ENCODE measurements around the gene P2RY6.
A peak's percentile ranks its signal among the peaks of the same experiment; 100 is the strongest.

The P2RY6 gene

DNA sequence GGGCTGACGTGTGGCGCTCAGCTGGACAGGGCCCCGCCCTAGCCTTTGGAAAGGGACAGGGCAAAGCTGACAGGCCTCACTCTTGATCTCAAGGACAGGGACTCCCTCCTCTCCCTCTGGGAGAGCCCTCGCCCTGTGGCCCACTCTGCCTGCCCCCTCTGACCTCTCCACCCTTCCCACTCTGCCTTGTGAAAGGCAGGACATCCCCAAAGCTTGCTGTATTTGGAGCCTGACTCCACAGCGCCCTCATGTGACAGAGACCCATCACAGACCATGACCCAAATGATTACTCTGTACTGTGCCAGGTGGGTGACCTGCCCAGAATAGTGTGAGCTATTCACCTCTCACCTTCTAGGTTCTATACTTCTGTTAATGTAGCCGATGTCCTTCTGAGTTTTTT is 35.3 kb upstream of the P2RY6 start:
- DNase-seq (ENCODE audit: low read depth in 2 of 3, low spot score in 1 of 3) = peak; percentile 18 to 48 (median 23)

DNA sequence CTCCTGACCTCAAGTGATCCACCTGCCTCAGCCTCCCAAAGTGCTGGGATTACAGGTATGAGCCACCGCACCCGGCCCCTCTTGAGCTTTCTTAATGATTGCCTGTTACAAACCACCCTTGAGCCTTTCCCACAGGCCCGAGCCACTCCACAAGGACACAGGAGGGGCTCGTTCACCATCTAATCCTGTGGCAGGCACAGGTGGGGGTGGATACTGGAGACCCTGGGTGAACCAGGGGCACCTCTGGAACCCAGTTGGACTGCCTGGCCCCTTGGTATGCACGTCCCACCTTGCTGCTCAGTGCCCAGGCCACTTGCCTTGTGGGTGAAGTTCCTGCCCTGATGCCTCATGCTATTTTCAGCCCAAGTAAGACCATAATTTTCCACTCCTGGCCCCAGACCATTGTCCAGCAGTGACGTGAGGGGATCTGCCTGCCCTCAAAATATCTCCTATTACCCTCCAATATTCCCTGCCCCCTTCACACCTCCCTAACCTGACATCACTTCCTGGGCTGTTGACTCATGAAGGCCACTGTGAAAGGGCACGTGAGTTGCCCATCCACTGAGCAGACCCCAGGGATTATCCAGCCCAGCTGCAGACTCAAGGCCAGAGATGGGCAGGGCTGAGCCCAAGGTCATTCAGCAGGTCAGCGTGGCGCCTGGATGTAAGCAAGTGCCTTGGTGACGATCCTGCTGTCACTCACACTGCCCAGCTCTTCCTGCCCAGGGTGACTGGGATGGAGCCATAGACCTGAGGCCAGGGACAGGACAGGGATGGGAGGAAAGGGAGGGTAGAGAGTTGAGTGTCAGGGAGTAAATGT is 34.5 kb upstream of the P2RY6 start:
- DNase-seq (ENCODE audit: low read depth in 2 of 3, low spot score in 1 of 3) = no peak

DNA sequence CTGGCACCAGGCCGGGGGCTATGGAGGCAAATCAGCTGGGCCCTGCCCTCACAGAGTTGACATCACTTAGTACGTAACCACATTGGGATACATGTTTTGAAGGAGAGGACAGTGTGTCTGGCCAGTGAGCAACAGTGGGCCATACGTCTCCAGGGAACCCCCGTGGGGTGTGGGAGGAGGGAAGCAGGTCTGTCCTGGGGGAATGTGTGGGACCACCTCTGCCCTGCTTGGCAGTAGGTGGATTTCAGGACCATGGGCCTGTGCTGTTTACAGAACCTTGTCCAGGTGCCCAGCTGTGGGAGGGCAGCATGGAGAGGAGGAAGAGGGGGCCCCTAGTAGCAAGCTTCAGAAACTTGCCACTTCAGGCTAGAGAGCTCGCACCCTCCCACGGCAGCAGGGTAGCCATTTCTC is 33.0 kb upstream of the P2RY6 start:
- DNase-seq (ENCODE audit: low read depth in 2 of 3, low spot score in 1 of 3) = no peak

DNA sequence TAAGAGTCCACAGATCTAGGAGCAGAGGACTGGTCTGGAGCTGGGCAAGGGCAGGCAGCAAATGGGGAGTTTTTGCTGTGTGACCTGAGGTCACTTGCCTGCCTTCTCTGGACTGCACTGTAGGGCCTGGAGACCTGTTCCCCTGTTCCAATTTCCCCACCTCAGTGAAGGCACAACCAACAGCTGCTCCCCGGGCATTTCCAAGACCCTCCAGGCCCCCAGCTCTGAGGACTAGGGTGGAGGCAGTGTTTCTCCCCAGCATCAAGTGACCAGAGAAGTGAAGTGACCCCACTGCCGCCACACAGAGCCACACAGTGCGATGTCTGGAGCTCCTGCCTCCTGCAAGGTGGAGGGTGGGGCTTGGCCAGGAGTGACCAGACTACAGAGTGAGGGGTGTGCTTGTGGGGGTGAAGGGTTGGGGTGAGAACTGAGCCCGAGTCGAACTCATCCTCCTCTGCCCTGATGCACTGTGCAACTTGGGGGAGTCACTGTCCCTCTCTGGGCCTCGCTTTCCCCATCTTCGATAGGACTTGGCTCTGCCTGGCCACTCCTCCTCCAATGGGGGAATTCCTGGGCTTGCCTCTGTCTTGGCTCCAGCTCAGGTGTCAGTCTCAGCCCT is 32.5 kb upstream of the P2RY6 start:
- no peak for DNase-seq (ENCODE audit: low read depth in 2 of 3, low spot score in 1 of 3)

DNA sequence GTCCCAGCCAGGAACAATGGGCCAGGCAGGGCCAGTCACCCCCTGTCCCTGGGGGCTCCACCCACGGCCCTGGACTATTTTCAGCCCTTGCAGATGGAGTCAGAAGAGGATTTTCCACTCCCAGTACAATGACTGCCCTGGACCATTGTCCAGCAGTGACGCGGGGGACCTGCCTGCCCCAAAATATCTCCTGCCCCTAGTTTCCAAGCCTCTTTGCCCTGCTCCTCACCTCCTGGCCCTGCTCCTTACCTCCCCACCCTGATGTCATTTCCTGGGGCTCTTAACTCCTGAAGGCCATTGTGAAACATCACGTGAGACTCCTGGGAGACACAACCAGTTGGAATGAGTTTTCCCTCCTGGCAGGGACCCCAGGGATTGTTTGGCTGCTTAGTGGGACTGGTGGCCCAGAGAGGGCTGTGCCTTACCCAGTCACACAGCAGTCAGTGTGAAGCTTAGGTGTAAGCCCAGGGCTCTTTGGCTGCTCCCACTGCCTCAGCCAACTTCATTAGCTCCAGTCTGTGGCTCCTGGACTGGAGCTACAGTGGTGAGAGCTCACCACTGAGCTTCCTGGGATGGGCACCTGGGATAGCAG is 31.9 kb upstream of the P2RY6 start:
- DNase-seq (ENCODE audit: low read depth in 2 of 3, low spot score in 1 of 3) = no peak

DNA sequence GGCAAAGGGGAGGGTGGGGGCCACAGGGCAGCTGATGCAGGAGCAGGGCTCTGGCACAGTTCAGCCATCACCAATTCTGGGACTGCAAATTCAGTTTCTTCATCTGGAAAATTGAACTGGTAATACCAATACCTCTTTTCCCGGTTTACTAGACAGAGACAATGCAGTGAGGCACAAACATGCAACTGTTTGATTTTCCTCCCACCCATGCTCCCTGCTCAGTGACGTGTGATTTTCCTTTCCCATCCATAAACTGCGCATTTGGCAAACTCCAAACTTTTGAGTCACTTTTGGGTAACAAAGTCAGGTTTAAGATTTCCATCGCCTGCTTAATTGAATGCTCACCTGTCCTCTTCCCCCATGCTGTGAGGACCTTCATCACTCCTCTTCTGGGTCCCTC is 30.8 kb upstream of the P2RY6 start:
- DNase-seq (ENCODE audit: low read depth in 2 of 3, low spot score in 1 of 3) = no peak

DNA sequence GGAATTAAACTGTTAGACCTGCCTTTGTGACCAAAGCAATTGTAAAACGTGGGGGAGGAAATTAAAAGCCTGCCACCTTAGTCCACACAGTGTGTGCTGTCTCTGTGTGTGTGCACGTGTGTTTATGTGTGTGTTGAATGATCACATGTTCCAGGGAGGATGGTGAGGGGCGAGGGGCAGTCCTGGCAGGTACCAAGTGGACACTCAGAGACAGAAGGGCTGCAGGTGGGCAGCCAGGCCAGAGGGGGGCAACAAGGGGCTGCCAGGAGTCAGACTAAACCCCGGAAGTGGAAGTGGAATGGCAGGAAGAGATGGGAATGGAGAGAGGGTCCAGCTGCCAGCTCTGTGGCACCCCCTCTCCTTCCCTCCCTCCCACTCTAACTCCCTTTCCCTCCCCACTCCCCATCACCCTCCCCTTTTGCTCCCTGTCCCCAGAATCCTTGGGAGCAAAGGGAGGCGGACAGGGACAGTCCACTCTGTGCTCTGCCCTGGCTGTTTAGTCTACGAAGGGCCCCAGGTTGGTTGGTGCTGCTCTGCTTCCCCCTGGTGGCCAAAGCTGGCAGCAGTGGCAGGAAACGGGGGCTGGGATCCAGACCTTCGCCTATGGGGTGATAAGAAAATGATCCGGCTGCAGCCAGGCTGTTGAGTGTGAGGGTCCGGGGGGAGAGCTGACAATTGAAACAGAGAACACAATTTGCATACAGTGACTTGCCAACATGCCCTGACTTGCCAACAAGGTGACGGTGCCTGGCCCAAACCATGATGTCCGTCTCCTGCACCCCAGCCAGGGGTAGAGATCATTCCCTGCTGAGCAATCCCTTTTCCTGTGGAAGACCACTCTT is 29.7 kb upstream of the P2RY6 start:
- peak; percentile 48 to 86 (median 62) for DNase-seq (ENCODE audit: low read depth in 2 of 3, low spot score in 1 of 3)

DNA sequence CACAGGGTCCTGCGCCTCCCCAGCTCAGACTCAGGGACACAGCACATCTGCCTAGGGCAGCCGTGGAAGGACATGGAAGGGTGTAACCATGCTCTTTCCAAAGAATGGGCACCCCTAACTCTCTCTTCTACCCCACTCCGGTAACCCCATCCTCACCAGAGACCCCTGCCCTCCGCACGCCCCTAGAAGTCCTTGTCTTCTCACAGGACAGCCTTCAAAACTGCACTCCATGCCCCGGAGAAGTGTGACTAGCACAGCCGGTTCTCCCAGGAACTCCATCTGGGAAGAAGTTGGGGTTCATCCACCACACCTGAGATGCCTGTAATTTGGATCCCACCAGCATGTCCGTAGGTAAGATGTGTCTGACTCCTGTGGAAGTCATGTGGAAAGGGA is 29.0 kb upstream of the P2RY6 start:
- no peak for DNase-seq (ENCODE audit: low read depth in 2 of 3, low spot score in 1 of 3)

DNA sequence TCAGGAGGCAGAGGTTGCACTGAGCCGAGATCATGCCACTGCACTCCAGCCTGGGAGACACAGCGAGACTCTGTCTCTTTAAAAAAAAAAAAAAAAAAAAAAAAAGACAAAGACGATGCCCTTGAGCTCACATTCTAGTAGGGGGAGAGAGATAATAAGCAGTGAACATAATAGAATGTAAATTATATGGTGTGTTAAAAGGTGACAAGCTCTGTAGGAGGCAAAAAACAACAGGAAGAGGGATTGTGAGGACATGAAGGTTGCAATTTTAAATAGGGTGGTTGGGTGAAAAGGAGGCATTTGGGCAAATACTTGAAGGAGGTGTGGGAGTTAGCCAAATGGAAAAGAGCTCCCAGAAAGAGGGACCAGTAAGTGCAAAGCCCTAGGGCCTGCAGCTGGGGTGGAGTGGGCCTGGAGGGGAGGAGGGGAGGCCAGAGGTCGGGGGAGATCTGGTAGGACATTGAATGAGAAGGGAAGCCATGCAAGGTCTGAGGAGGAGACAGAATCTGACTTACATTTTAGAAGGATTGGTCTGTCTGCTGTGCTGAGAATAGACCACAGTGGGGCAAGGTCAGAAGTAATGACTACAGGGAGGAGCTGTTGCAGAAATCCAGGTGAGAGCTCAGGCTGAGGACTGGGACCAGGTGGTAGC is 27.4 kb upstream of the P2RY6 start:
- no peak for DNase-seq (ENCODE audit: low read depth in 2 of 3, low spot score in 1 of 3)

DNA sequence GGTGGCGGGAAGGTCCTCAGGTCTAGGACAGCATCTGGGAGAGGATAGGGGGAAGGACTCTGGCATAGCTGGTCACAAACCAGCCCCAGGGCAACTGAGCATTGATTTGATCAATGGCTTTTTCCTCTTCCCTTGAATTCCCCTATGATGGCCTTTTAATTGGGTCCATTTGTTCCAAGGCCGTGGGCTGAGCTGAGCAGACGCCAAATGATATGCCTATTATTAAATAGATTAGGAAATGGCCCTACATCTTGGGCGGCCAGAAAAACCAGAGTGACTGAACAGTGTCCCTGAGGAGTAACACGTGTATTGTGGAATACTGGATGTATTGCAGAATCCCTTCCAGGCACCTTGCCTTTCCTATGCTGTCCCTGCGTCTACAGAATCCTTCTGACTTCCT is 26.7 kb upstream of the P2RY6 start:
- no peak for DNase-seq (ENCODE audit: low read depth in 2 of 3, low spot score in 1 of 3)

DNA sequence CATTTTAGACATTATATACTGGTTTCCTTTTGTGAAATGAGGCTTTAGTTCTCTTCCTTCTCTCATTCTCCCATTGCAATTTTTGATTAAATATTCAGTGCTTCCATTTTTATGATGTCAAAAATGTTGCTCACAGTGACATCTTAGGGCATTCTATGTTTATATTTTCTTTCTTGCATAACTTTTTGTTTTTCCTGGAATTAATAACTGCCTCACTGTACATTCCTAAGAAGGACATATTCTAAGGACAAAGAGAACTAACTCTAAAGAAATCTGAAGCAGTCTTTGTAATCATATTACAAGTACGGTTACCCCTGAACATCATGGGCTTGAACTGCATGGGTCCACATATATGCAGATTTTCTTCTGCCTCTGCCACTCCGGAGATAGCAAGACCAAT is 25.8 kb upstream of the P2RY6 start:
- no peak for DNase-seq (ENCODE audit: low read depth in 2 of 3, low spot score in 1 of 3)

DNA sequence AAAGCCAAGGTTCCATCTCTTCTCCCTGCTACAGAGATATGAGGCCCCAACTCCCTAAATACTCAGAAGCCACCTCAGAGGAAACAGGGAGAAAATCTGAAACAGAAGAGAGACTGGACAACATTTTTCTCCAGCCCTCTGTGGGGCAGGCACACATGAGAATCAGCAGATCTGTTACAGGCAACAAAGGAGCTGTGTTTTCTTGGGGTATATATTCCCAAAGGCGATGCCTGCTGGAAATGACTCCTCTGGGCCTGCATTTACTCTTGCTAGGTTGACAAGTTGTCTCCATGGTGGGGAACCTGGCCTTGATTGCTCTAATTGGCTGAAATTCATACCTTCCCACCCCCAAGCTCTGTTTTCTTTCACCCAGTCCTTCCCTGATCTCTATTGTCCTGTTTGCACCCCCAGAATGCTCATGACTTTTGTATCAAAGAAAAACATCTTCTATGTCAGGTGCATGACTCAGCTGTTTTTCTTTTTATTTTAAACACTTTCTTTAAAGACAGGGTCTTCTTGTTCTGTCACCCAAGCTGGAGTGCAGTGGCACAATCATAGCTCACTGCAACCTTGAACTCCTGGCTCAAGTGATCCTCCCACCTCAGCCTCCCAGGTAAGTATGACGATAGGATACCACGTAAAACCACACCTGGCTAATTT is 23.5 kb upstream of the P2RY6 start:
- no peak for DNase-seq (ENCODE audit: low read depth in 2 of 3, low spot score in 1 of 3)

DNA sequence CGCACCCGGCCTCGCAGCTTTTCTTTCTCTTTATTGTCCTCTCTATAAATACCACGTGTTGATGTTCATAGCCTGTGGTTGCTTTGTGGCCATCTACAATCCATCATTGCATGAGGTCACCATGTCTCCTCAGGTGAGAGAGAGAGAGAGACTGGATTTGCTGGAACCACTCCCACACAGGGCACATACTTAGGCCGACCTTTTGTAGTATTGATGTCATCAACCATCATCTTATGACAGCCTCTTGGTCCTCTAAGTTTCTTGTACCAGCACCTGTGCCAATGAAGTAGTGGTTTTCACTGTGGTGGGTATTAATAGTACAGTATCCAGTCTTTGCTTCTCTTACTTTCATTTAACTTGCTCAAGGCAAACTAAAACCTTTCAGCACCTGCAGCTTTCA is 22.8 kb upstream of the P2RY6 start:
- no peak for DNase-seq (ENCODE audit: low read depth in 2 of 3, low spot score in 1 of 3)

DNA sequence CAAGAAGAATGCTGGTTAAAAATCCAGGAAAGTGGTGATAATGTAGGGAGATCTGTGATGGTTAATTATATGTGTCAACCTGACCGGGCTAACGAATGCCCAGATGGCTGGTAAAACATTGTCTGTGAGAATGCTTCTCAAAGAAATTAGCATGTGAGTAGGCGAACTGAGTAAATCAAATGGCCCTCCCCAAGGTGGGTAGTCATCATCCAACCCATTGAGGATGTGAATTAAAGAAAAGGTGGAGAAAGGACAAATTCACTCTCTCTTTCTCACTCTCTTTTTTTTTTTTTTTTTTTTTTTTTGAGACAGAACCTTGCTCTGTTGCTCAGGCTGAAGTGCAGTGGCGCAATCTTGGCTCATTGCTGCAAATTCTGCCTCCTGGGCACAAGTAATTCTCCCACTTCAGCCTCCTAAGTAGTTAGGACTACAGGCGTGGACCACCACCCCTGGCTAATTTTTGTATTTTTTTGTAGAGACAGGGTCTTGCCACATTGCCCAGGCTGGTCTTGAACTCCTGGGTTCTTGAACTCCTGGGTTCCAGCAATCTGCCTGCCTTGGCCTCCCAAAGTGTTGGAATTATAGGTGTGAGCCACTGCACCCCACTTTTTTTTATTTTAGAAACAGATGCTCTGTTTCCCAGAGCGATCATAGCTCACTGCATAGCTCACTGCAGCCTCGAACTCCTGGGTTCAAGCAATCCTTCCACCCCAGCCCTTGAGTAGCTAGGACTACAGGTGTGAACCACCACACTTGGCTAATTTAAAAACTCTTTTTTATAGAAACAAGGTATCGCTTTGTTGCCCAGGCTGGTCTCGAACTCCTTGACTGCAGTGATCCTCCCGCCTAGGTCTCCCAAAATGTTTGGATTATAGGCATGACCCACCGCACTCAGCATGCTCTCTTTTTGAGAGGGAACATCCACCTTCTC is 22.0 kb upstream of the P2RY6 start:
- DNase-seq (ENCODE audit: low read depth in 2 of 3, low spot score in 1 of 3) = no peak

DNA sequence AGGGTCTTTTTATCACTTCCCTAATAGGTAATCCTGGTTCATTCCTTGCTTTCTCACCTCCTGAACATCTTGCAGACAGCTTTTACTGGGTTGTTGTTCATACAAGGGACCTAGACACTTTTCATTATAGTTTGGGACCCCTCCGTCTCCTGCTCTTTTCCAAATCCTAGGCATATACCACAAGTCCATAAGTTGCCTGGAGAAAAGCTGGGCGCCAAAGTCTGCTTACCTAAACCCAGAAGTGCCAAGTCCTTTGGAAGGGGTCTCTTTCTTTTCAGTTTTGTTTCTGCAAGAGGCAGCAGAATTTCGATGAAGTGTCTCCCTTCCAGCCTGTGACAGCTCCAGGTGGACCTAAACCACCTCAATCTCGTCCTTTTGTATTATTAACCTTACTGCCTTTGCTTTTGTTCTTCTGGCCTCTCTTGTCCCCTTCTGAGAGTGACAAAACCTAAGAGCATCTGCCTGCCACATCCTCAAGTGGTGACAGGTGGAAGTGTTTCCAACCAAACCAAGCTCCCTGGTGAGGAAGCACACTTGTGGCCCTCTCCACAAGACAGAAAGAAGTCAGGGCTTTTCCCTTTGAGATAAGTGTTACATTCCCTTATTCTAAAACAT is 19.5 kb upstream of the P2RY6 start:
- DNase-seq (ENCODE audit: low read depth in 2 of 3, low spot score in 1 of 3) = no peak

DNA sequence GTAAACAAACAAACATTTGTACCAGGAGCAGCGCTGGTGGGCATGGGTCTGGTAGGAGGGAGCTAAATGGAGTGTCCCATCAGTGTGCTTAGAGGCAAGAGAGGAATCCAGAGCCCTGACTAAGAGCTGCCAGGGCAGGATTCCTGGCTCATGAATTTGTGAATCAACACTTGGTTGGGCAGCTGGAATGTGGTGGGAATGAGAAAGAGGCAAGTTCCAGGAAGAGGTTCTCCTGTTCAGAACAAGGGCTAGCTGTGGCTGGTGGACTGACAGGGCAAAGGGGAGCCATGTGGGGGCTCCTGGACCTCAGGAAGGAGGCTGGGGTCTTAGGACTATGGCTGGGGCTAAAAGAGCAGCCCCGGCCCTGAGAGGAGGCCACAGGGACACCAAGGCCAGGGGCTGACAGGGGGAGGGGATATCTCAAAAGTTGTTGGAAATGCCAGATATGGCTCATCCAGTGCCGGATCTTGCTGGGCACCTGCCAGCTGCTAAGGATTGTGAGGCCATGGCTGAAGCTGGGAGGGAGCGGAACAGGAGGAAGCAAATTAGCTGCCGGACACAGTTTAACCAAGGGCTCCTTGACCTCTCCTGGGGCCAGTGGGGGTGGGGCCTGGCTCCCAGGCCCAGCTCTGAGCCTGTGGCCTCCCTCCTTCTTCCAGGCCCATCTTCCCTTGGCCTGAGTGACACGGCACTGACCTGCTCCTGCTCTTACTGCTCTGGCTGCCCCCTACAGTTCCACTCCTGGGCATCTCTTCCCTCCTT is 14.6 kb upstream of the P2RY6 start:
- DNase-seq (ENCODE audit: low read depth in 2 of 3, low spot score in 1 of 3) = no peak

DNA sequence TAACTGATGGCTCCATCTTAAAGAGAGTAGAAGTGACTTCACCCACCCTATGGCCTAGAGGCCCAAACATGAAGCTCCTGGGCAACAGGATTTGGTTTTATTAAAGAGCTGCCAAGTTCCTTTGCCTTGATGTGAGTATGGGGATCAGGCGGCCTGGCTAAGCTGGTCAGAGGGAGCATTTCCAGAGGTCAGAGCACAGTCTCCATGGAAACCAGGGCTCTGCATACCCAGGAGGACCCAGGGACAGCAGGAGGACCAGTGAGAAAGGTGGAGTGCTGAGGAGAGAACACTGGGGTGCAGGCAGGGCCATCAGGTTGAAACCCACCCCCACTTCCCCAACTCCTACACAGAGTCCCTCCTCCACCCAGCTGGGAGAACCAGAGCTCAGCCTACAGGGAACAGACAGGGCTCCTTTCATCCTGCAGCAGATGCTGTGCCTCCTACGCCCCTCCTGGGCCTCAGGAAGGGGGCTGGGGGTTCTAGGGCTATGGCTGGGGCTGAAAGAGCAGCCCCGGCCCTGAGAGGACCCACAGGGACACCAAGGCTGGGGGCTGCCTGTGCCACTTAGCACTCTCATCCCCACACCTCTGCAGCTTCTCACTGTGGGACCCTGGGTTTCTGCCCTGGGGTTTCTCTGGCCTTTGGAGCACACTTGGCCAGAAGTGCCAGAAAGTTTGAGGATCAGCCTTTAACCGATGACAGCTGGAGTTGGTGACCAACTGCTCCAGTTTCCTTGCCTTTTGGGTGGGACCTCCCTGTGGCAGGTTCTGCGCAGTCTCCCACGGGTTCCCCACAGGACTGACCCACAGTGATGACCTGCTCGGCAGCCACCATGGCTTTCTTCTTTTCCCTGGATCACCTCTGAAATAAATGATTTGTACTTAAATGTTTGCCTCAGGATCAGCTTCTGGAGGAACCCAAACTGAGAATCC is 13.8 kb upstream of the P2RY6 start:
- DNase-seq (ENCODE audit: low read depth in 2 of 3, low spot score in 1 of 3) = no peak

All from stimulated activated CD4-positive, alpha-beta T cell treated with anti-CD3 and anti-CD28 coated beads, Interleukin-12 subunit alpha, Interleukin-12 subunit beta, amount 100 ng/mL, for 48 hours (primary cell).